Epidermal melanocyte (primary cell): ENCODE results near the gene ASMTL.
A peak's percentile ranks its signal among the peaks of the same experiment; 100 is the strongest.
"Not testable (repeated sequence)": the region's sequence is repeated elsewhere in the genome, so short reads cannot be mapped to it uniquely, and the experiment has no call there.

ENCODE experiments used
- DNase-seq: peaks from one replicate; pipeline ENCODE4 v3.0.0; 2011; ENCODE audit warnings: low spot score; ENCODE audit not compliant: insufficient read length

Gene ASMTL

GRCh38 chrX:1452516-1453394 lies at the start of gene ASMTL:
ASMTL (minus strand) TSS chrX:1452909; CDS start chrX:1452840, 69 bp downstream.
- DNase-seq: peak; percentile 87

- DNase-seq: no peak
These were observed 49.5 kb upstream of the ASMTL start for GRCh38 chrX:1502241-1502640.

- DNase-seq: no peak
These were observed 48.3 kb upstream of the ASMTL start for GRCh38 chrX:1500701-1501624.

GRCh38 chrX:1496076-1496475 lies 43.4 kb upstream of the ASMTL start:
- DNase-seq: no peak

- DNase-seq: no peak
These were observed 41.3 kb upstream of the ASMTL start for GRCh38 chrX:1493877-1494510.

GRCh38 chrX:1493412-1493811 lies 40.7 kb upstream of the ASMTL start:
- no peak for DNase-seq

GRCh38 chrX:1492421-1493012 lies 39.8 kb upstream of the ASMTL start:
- DNase-seq: no peak

- no peak for DNase-seq
These were observed 39.2 kb upstream of the ASMTL start for GRCh38 chrX:1491851-1492349.

- DNase-seq: not testable (repeated sequence)
These were observed 38.5 kb upstream of the ASMTL start for GRCh38 chrX:1491248-1491647.

GRCh38 chrX:1490723-1491122 lies 38.0 kb upstream of the ASMTL start:
- not testable (repeated sequence) for DNase-seq

- DNase-seq: not testable (repeated sequence)
These were observed 36.6 kb upstream of the ASMTL start for GRCh38 chrX:1489354-1489753.

- DNase-seq: no peak
These were observed 36.0 kb upstream of the ASMTL start for GRCh38 chrX:1488745-1489144.

GRCh38 chrX:1488141-1488540 lies 35.4 kb upstream of the ASMTL start:
- DNase-seq: no peak

GRCh38 chrX:1487401-1487800 lies 34.7 kb upstream of the ASMTL start:
- no peak for DNase-seq

- DNase-seq: no peak
These were observed 34.1 kb upstream of the ASMTL start for GRCh38 chrX:1486749-1487361.

- DNase-seq: no peak
These were observed 33.5 kb upstream of the ASMTL start for GRCh38 chrX:1486177-1486576.

- DNase-seq: no peak
These were observed 32.3 kb upstream of the ASMTL start for GRCh38 chrX:1485033-1485432.

- no peak for DNase-seq
These were observed 31.9 kb upstream of the ASMTL start for GRCh38 chrX:1484638-1485019.

GRCh38 chrX:1483843-1484637 lies 31.3 kb upstream of the ASMTL start:
- no peak for DNase-seq

GRCh38 chrX:1482530-1482928 lies 29.8 kb upstream of the ASMTL start:
- DNase-seq: not testable (repeated sequence)
